ENCODE results near the gene PUS10.
"Not testable (repeated sequence)": the region's sequence is repeated elsewhere in the genome, so short reads cannot be mapped to it uniquely, and the experiment has no call there.

PUS10 gene

GRCh38 chr2:61021228-61021660 is 3.2 kb upstream of the PUS10 start:
- no peak overlapping the region for H3K27ac Mint-ChIP-seq

GRCh38 chr2:61018798-61019197 is 743 bp upstream of the PUS10 start:
- intact Hi-C loops (cut with micrococcal nuclease): loop anchor here (5.0 kb wide), 1 partner anchor 49 kb away; the partner anchor contains the start of gene SANBR
- Mint-ChIP-seq H3K36me3 (ENCODE audit: low read depth) (peaks cover 41% of the 10 kb centered on the region), H3K9me3 (no peaks in the 10 kb centered on the region), H3K4me3 (peak overlapping the region; percentile 6), H3K4me1 (ENCODE audit: low read depth) (peaks cover 24% of the 10 kb centered on the region), H3K27ac (peak overlapping the region; percentile 92), H3K27me3 (no peaks in the 10 kb centered on the region)

More at GRCh38 chr2:61021228-61021660, 3.2 kb upstream of the PUS10 start:
- Mint-ChIP-seq H3K4me3 (no peak overlapping the region), H3K9me3 (no peaks in the 10 kb centered on the region), H3K4me1 (ENCODE audit: low read depth) (peaks cover 29% of the 10 kb centered on the region), H3K36me3 (ENCODE audit: low read depth) (peaks cover 56% of the 10 kb centered on the region), H3K27me3 (no peaks in the 10 kb centered on the region)
- intact Hi-C loops (cut with micrococcal nuclease): no loop called here

- intact Hi-C loops (cut with micrococcal nuclease): loop anchor here (5.0 kb wide), 1 partner anchor 49 kb away; the partner anchor contains the start of gene SANBR
- H3K4me1 Mint-ChIP-seq (ENCODE audit: low read depth): peaks cover 19% of the 10 kb centered on the region
- no peaks in the 10 kb centered on the region for H3K9me3 Mint-ChIP-seq
- H3K36me3 Mint-ChIP-seq (ENCODE audit: low read depth): peaks cover 37% of the 10 kb centered on the region
- no peaks in the 10 kb centered on the region for H3K27me3 Mint-ChIP-seq
- peak overlapping the region; percentile 92 for H3K27ac Mint-ChIP-seq
- H3K4me3 Mint-ChIP-seq: peak overlapping the region; percentile 95
Measured at GRCh38 chr2:61018318-61018755, 282 bp upstream of the PUS10 start.

- H3K36me3 Mint-ChIP-seq (ENCODE audit: low read depth): peaks cover 30% of the 10 kb centered on the region
- peak overlapping the region; percentile 92 for H3K27ac Mint-ChIP-seq
- intact Hi-C loops (cut with micrococcal nuclease): loop anchor here (5.0 kb wide), 1 partner anchor 50 kb away; the partner anchor contains the start of gene SANBR
- peaks cover 16% of the 10 kb centered on the region for H3K4me1 Mint-ChIP-seq (ENCODE audit: low read depth)
- H3K9me3 Mint-ChIP-seq: no peaks in the 10 kb centered on the region
- no peaks in the 10 kb centered on the region for H3K27me3 Mint-ChIP-seq
- H3K4me3 Mint-ChIP-seq: peak overlapping the region; percentile 95
Measured at GRCh38 chr2:61017003-61017555, 976 bp downstream of the PUS10 start.

- Mint-ChIP-seq H3K27me3 (no peaks in the 10 kb centered on the region), H3K27ac (peak overlapping the region; percentile 92), H3K4me3 (peak overlapping the region; percentile 95), H3K4me1 (ENCODE audit: low read depth) (peaks cover 16% of the 10 kb centered on the region), H3K36me3 (ENCODE audit: low read depth) (peaks cover 24% of the 10 kb centered on the region), H3K9me3 (no peaks in the 10 kb centered on the region)
- intact Hi-C loops (cut with micrococcal nuclease): loop anchor here (5.0 kb wide), 1 partner anchor 51 kb away; the partner anchor contains the start of gene SANBR
Measured at GRCh38 chr2:61016392-61017002, 1.6 kb downstream of the PUS10 start.

- Mint-ChIP-seq H3K27me3 (no peaks in the 10 kb centered on the region), H3K4me3 (no peak overlapping the region), H3K9me3 (no peaks in the 10 kb centered on the region), H3K36me3 (ENCODE audit: low read depth) (peaks cover 19% of the 10 kb centered on the region), H3K27ac (no peak overlapping the region), H3K4me1 (ENCODE audit: low read depth) (peaks cover 16% of the 10 kb centered on the region)
- intact Hi-C loops (cut with micrococcal nuclease): loop anchor here (5.0 kb wide), 1 partner anchor 51 kb away; the partner anchor contains the start of gene SANBR
Measured at GRCh38 chr2:61015976-61016375, 2.1 kb downstream of the PUS10 start.

GRCh38 chr2:61014763-61015162 is 3.3 kb downstream of the PUS10 start:
- H3K4me3 Mint-ChIP-seq: no peak overlapping the region
- H3K36me3 Mint-ChIP-seq (ENCODE audit: low read depth): peaks cover 16% of the 10 kb centered on the region
- H3K27me3 Mint-ChIP-seq: no peaks in the 10 kb centered on the region
- intact Hi-C loops (cut with micrococcal nuclease): loop anchor here (5.0 kb wide), 1 partner anchor 53 kb away; the partner anchor contains the start of gene SANBR
- H3K4me1 Mint-ChIP-seq (ENCODE audit: low read depth): peaks cover 16% of the 10 kb centered on the region
- no peaks in the 10 kb centered on the region for H3K9me3 Mint-ChIP-seq
- peak overlapping the region; percentile 34 for H3K27ac Mint-ChIP-seq

GRCh38 chr2:61013382-61013781 is 4.7 kb downstream of the PUS10 start:
- no peak overlapping the region for H3K27ac Mint-ChIP-seq

GRCh38 chr2:61012303-61012702 is 5.8 kb downstream of the PUS10 start:
- H3K27me3 Mint-ChIP-seq; H3K36me3 Mint-ChIP-seq (ENCODE audit: low read depth); H3K9me3 Mint-ChIP-seq; H3K4me1 Mint-ChIP-seq (ENCODE audit: low read depth); intact Hi-C loops (cut with micrococcal nuclease); H3K4me3 Mint-ChIP-seq: not testable (repeated sequence)
- H3K27ac Mint-ChIP-seq: peak overlapping the region; percentile 58

More at GRCh38 chr2:61013382-61013781, 4.7 kb downstream of the PUS10 start:
- Mint-ChIP-seq H3K4me3 (no peak overlapping the region), H3K27me3 (no peaks in the 10 kb centered on the region), H3K4me1 (ENCODE audit: low read depth) (peaks cover 9% of the 10 kb centered on the region), H3K36me3 (ENCODE audit: low read depth) (peaks cover 16% of the 10 kb centered on the region), H3K9me3 (no peaks in the 10 kb centered on the region)
- intact Hi-C loops (cut with micrococcal nuclease): no loop called here

- H3K4me3 Mint-ChIP-seq: no peak overlapping the region
- H3K27me3 Mint-ChIP-seq: no peaks in the 10 kb centered on the region
- peaks cover under 1% of the 10 kb centered on the region for H3K36me3 Mint-ChIP-seq (ENCODE audit: low read depth)
- H3K4me1 Mint-ChIP-seq (ENCODE audit: low read depth): peaks cover 9% of the 10 kb centered on the region
- no peak overlapping the region for H3K27ac Mint-ChIP-seq
- no peaks in the 10 kb centered on the region for H3K9me3 Mint-ChIP-seq
- intact Hi-C loops (cut with micrococcal nuclease): no loop called here
Measured at GRCh38 chr2:61011678-61012077, 6.4 kb downstream of the PUS10 start.

- Mint-ChIP-seq H3K27ac (no peak overlapping the region), H3K4me1 (ENCODE audit: low read depth) (no peaks in the 10 kb centered on the region), H3K9me3 (no peaks in the 10 kb centered on the region), H3K27me3 (no peaks in the 10 kb centered on the region), H3K36me3 (ENCODE audit: low read depth) (no peaks in the 10 kb centered on the region), H3K4me3 (no peak overlapping the region)
- intact Hi-C loops (cut with micrococcal nuclease): no loop called here
Measured at GRCh38 chr2:61009355-61009754, 8.7 kb downstream of the PUS10 start.

GRCh38 chr2:61006486-61007105 is 11.5 kb downstream of the PUS10 start:
- H3K36me3 Mint-ChIP-seq (ENCODE audit: low read depth): no peaks in the 10 kb centered on the region
- H3K27me3 Mint-ChIP-seq: no peaks in the 10 kb centered on the region
- intact Hi-C loops (cut with micrococcal nuclease): no loop called here

GRCh38 chr2:61005736-61006135 is 12.3 kb downstream of the PUS10 start:
- Mint-ChIP-seq H3K9me3 (no peaks in the 10 kb centered on the region), H3K4me3 (no peak overlapping the region), H3K27ac (no peak overlapping the region), H3K36me3 (ENCODE audit: low read depth) (no peaks in the 10 kb centered on the region), H3K4me1 (ENCODE audit: low read depth) (no peaks in the 10 kb centered on the region), H3K27me3 (no peaks in the 10 kb centered on the region)
- intact Hi-C loops (cut with micrococcal nuclease): no loop called here

More at GRCh38 chr2:61006486-61007105, 11.5 kb downstream of the PUS10 start:
- no peaks in the 10 kb centered on the region for H3K9me3 Mint-ChIP-seq
- no peak overlapping the region for H3K27ac Mint-ChIP-seq
- H3K4me3 Mint-ChIP-seq: no peak overlapping the region
- H3K4me1 Mint-ChIP-seq (ENCODE audit: low read depth): no peaks in the 10 kb centered on the region
